Measurements from ENCODE around the gene WBP2. TPM values are rescaled to one million over a fixed set of nuclear protein-coding genes. Genes with fewer than 3 reads are reported as not detected.

WBP2 gene
- total and polyA plus RNA-seq, 2 of the 13 experiments (the other 11 are each of a cell fraction or from before 2014, with no cell fraction given) = 29.2 to 29.5 TPM

- FAIRE-seq (no peak), ATAC-seq (no peak), DNase-seq (ENCODE audit: low spot score) (no peak)
- no peaks in the 10 kb centered on the region for H3K9me3 ChIP-seq (ENCODE audit: low read length)
- H2AFZ ChIP-seq (ENCODE audit: low read length) = no peak overlapping the region
- H3K27me3 ChIP-seq (ENCODE audit: control insufficient read depth in 1 of 2, insufficient read depth in 2 of 2, low read length in 2 of 2) = no peaks in the 10 kb centered on the region
- peaks cover 10% of the 10 kb centered on the region for H3K79me2 ChIP-seq (ENCODE audit: insufficient read depth, low read length)
- peak overlapping the region; percentile 26 to 83 (median 51); a peak in 5 of 6 replicates for H3K4me3 ChIP-seq (replicated peaks in 1 of 3; ENCODE audit: insufficient read depth in 1 of 3, low read depth in 2 of 3, low read length in 3 of 3)
- 19% methylated on average over 16 of the region's 18 CpGs for WGBS (ENCODE audit: low lambda C conversion rate)
- H3K4me1 ChIP-seq (ENCODE audit: insufficient read depth, low read length) = peaks cover 61% of the 10 kb centered on the region
- peak overlapping the region; percentile 91 for H3K4me2 ChIP-seq (ENCODE audit: low read depth, low read length)
- in situ Hi-C loops (cut with HindIII; ENCODE audit: extremely low pct_ligation_motif_present, low pct_unique_long_range_greater_than_20kb) (no loop called here), intact Hi-C loops (cut with micrococcal nuclease; ENCODE audit: unreplicated experiment) (loop anchor here (5.0 kb wide), 1 partner anchor 36 kb away; the partner anchor contains the start of gene WBP2)
- CTCF ChIA-PET (ENCODE audit: low intra/inter-chr PET ratio, low total read pairs) = no interaction called here
- peak overlapping the region; percentile 71 for H3K9ac ChIP-seq (ENCODE audit: insufficient read depth, low read depth, low read length)
- peaks cover 3 to 8% of the 10 kb centered on the region in 2 experiments; a peak in 2 of 5 replicates for H3K36me3 ChIP-seq (replicated peaks in 1 of 2; ENCODE audit: control insufficient read depth in 1 of 2, insufficient read depth in 2 of 2, low read length in 2 of 2)
- H3K27ac ChIP-seq (ENCODE audit: extremely low read length, insufficient read depth, low read length) = no peak overlapping the region
- no TSS peak for BruUV-seq (replicated peaks)
- H4K20me1 ChIP-seq (ENCODE audit: insufficient read depth, low read length) = no peaks in the 10 kb centered on the region
- POLR2A ChIA-PET = interaction anchor here (0.6 to 12.9 kb wide), 13 partner anchors 10 to 130 kb away, joined by 3 to 423 read pairs (median 11); partner anchors contain the start of genes GALK1, MRPL38, TRIM47 and UNC13D
- TF ChIP-seq SRSF4 (IDR thresholded peaks at IDR 0.05; ENCODE audit: low read depth, low read length, poor library complexity, severe bottlenecking) (no peak), ZBTB4 (CRISPR knock-in tag; IDR thresholded peaks at IDR 0.05; ENCODE audit: borderline replicate concordance) (no peak; the same call in 1 of the 2 replicates), ZNF792 (CRISPR knock-in tag; IDR thresholded peaks at IDR 0.05) (no peak), ARNTL (CRISPR knock-in tag; IDR thresholded peaks at IDR 0.05) (no peak), ZNF616 (CRISPR knock-in tag; IDR thresholded peaks at IDR 0.05; ENCODE audit: low read depth) (peak; percentile 41; the same call in 1 of the 2 replicates), ZNF20 (CRISPR knock-in tag; IDR thresholded peaks at IDR 0.05) (no peak), SNRNP70 (IDR thresholded peaks at IDR 0.05; ENCODE audit: low read depth, low read length) (no peak), ZNF563 (CRISPR knock-in tag; IDR thresholded peaks at IDR 0.05) (0 out of 2 replicates have a peak, but pooled peaks have one; percentile 37), PBX2 (CRISPR knock-in tag; IDR thresholded peaks at IDR 0.05) (no peak), TIGD3 (CRISPR knock-in tag; IDR thresholded peaks at IDR 0.05; ENCODE audit: borderline replicate concordance) (peak; percentile 14; the same call in 1 of the 2 replicates), ZNF83 (CRISPR knock-in tag; IDR thresholded peaks at IDR 0.05; ENCODE audit: borderline replicate concordance) (no peak), ZNF550 (CRISPR knock-in tag; IDR thresholded peaks at IDR 0.05; ENCODE audit: borderline replicate concordance) (no peak), ZNF33A (CRISPR knock-in tag; IDR thresholded peaks at IDR 0.05; ENCODE audit: borderline replicate concordance) (no peak), ZNF274 (CRISPR knock-in tag; IDR thresholded peaks at IDR 0.05) (no peak), MTERF4 (CRISPR knock-in tag; IDR thresholded peaks at IDR 0.05) (peak; percentile 80; the same call in 1 of the 2 replicates)
These were observed 38.3 kb upstream of the WBP2 start for GRCh38 chr17:75893305-75894048.

Measured in HepG2 (cell line).